D721Med (cell line): ENCODE results near the gene ADSS1.

Experiments
- DNase-seq: peaks from one replicate; pipeline ENCODE4 v3.0.0; 2011; ENCODE audit warnings: low spot score; ENCODE audit not compliant: insufficient read length
- FAIRE-seq: peaks from 2 replicates; lab custom pipeline; 2011; peaks lifted over from hg19 to GRCh38; lab: Jason Lieb, UNC
- CTCF ChIP-seq: IDR thresholded peaks from 2 replicates; pipeline ENCODE4 v1.5.1; 2012; ENCODE audit warnings: mild to moderate bottlenecking, control low read depth; ENCODE audit not compliant: insufficient read depth; ENCODE audit errors: missing control alignments

Gene ADSS1

GRCh38 chr14:104723651-104724406, at the start of gene ADSS1:
Gene ADSS1, plus strand, starts transcription at chr14:104724229. Its CDS starts 42 bp downstream, at chr14:104724271.
- TF ChIP-seq CTCF, result peak; percentile 37
- DNase-seq (peak; percentile 92), FAIRE-seq (no peak)

- FAIRE-seq (no peak), DNase-seq (no peak)
- no peak for TF ChIP-seq CTCF
Measured at GRCh38 chr14:104675447-104675846, 48.6 kb upstream of the ADSS1 start.

GRCh38 chr14:104676130-104676693, 47.8 kb upstream of the ADSS1 start:
- FAIRE-seq (no peak), DNase-seq (no peak)
- no peak for TF ChIP-seq CTCF

- no peak for DNase-seq
- TF ChIP-seq CTCF, result no peak
- FAIRE-seq, result no peak
Measured at GRCh38 chr14:104676694-104677511, 47.1 kb upstream of the ADSS1 start.

- FAIRE-seq, result no peak
- no peak for TF ChIP-seq CTCF
- DNase-seq, result no peak
Measured at GRCh38 chr14:104677512-104678332, 46.3 kb upstream of the ADSS1 start.

- no peak for DNase-seq
- TF ChIP-seq CTCF, result no peak
Measured at GRCh38 chr14:104678346-104678745, 45.7 kb upstream of the ADSS1 start.

More at GRCh38 chr14:104678346-104678745, 45.7 kb upstream of the ADSS1 start:
- FAIRE-seq, result no peak
